GM19043 (cell line): ENCODE measurements around the gene PLXNB1.
"Not testable (repeated sequence)": the region's sequence is repeated elsewhere in the genome, so short reads cannot be mapped to it uniquely, and the experiment has no call there.

Experiments
- ATAC-seq: cut with Tn5 transposase; IDR thresholded peaks from one replicate; pipeline ENCODE4 v1.9.1; 2021; ENCODE audit warnings: low read depth; ENCODE audit not compliant: unreplicated experiment

Gene PLXNB1

GRCh38 chr3:48408823-48409281 lies 21.0 kb downstream of the PLXNB1 start:
- no peak for ATAC-seq

- no peak for ATAC-seq
Measured at GRCh38 chr3:48407542-48408099, 22.3 kb downstream of the PLXNB1 start.

GRCh38 chr3:48406443-48407431 lies 23.1 kb downstream of the PLXNB1 start:
- no peak for ATAC-seq

- ATAC-seq = no peak
Measured at GRCh38 chr3:48405971-48406370, 23.9 kb downstream of the PLXNB1 start.

GRCh38 chr3:48405343-48405881 lies 24.5 kb downstream of the PLXNB1 start:
- ATAC-seq = no peak

GRCh38 chr3:48404440-48405342 lies 25.2 kb downstream of the PLXNB1 start:
- no peak for ATAC-seq

- no peak for ATAC-seq
Measured at GRCh38 chr3:48403533-48404439, 26.1 kb downstream of the PLXNB1 start.

- ATAC-seq = no peak
Measured at GRCh38 chr3:48402907-48403306, 27.0 kb downstream of the PLXNB1 start.

- no peak for ATAC-seq
Measured at GRCh38 chr3:48402281-48402732, 27.6 kb downstream of the PLXNB1 start.

- ATAC-seq = not testable (repeated sequence)
Measured at GRCh38 chr3:48401434-48401901, 28.4 kb downstream of the PLXNB1 start.

GRCh38 chr3:48400824-48401433 lies 29.0 kb downstream of the PLXNB1 start:
- ATAC-seq = no peak

GRCh38 chr3:48399387-48400172 lies 30.3 kb downstream of the PLXNB1 start:
- no peak for ATAC-seq

- ATAC-seq = no peak
Measured at GRCh38 chr3:48398701-48399386, 31.0 kb downstream of the PLXNB1 start.

GRCh38 chr3:48397767-48398681 lies 31.9 kb downstream of the PLXNB1 start:
- ATAC-seq = no peak

GRCh38 chr3:48395714-48396113 lies 34.2 kb downstream of the PLXNB1 start:
- ATAC-seq = no peak

- ATAC-seq = no peak
Measured at GRCh38 chr3:48394391-48394790, 35.5 kb downstream of the PLXNB1 start.
